Mammary epithelial cell (primary cell): ENCODE results near the gene TUFT1.

ENCODE experiments used
- CTCF ChIP-seq, 2 donors: IDR thresholded peaks in 1 of 2; conservative IDR thresholded peaks in 1 of 2; 2 replicates each; pipeline ENCODE4 v1.5.1; 2011 to 2012; ENCODE audit warnings: inconsistent platforms in 2 of 2, low read length in 2 of 2, mild to moderate bottlenecking in 2 of 2, control low read depth in 1 of 2, low read depth in 1 of 2; ENCODE audit not compliant: insufficient read depth in 1 of 2; ENCODE audit errors: extremely low read depth in 1 of 2
- EZH2 ChIP-seq: IDR thresholded peaks from 2 replicates; pipeline ENCODE4 v1.6.1; 2012; ENCODE audit warnings: low read length, inconsistent platforms, borderline replicate concordance

GRCh38 chr1:151520359-151520758, 19.8 kb upstream of the TUFT1 start:
- no peak for TF ChIP-seq CTCF (conservative IDR thresholded peaks at IDR 0.05 in 1 of 2, IDR thresholded peaks at IDR 0.05 in 1 of 2; ENCODE audit: extremely low read depth in 1 of 2, insufficient read depth in 1 of 2, low read depth in 1 of 2, low read length in 2 of 2)
- no peak for TF ChIP-seq EZH2
